Measurements from ENCODE around the gene CNKSR2. TPM values are rescaled to one million over a fixed set of nuclear protein-coding genes. Genes with fewer than 3 reads are reported as not detected.

The CNKSR2 gene
- total and polyA plus RNA-seq, 9 donors: 0.35 to 20.6 (median 2.3) TPM

- no peak overlapping the region for H3K27ac ChIP-seq
- no peaks in the 10 kb centered on the region for H3K4me1 ChIP-seq (ENCODE audit: insufficient read depth)
- no peaks in the 10 kb centered on the region for H3K36me3 ChIP-seq
- no peak overlapping the region for H3K4me3 ChIP-seq
- intact Hi-C loops (cut with DNase I): no loop called here
- 43 to 63% (median 44%) methylated on average over 2 of the region's 2 CpGs for WGBS, 3 donors
- no peak for DNase-seq
- no peaks in the 10 kb centered on the region for H3K9me3 ChIP-seq
- TF ChIP-seq CTCF (IDR thresholded peaks at IDR 0.05): no peak
- no peaks in the 10 kb centered on the region for H3K27me3 ChIP-seq
These were observed 185.2 kb downstream of the CNKSR2 start for GRCh38 chrX:21559417-21559816.

DNA sequence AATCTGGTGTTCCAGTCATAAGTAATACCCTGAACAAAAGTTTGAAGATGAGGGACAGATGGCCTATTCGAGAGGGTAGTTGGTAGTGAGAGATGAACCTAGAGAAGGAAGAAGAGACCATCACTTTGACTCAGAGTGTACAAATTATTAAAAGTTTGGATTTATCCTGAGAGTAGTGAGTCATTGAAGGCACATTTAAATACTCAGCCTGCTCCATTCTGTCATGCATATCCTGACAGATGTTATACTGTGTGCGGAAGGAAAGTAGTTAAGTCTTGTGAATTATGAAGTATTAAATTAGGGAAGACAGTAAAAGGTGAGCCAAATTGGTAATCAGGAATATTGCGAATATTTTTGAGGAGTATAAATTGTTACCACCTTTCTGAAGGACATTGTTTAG lies 190.8 kb downstream of the CNKSR2 start:
- Histone ChIP-seq H3K4me3 (no peak overlapping the region), H3K27me3 (no peaks in the 10 kb centered on the region), H3K9me3 (no peaks in the 10 kb centered on the region), H3K36me3 (no peaks in the 10 kb centered on the region), H3K4me1 (ENCODE audit: insufficient read depth) (no peaks in the 10 kb centered on the region), H3K27ac (no peak overlapping the region)
- WGBS, 3 donors: 79 to 86% (median 82%) methylated on average over 3 of the region's 3 CpGs
- intact Hi-C loops (cut with DNase I): no loop called here
- DNase-seq: no peak
- TF ChIP-seq CTCF (IDR thresholded peaks at IDR 0.05) (no peak), POLR2A (IDR thresholded peaks at IDR 0.05) (no peak), EP300 (IDR thresholded peaks at IDR 0.05) (no peak)

DNA sequence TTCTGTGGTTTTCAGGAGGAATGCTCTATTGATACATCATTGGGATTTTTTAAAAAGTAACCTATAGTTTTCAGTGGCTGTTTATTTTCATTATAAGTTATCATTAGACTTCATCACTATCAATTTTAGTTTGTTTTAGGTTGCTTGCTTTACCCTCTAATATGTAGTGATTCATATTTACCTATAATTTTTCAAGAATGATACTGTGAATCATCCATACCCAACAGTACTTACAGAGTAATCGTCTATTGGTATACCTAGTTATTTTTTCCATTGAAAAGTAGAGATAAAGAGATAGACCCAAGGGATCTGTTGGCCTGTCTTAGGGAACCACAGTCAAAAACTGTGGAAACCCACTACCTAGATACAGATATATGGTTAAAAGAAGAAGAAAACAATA lies 200.6 kb downstream of the CNKSR2 start:
- Histone ChIP-seq H3K4me3 (no peak overlapping the region), H3K4me1 (ENCODE audit: insufficient read depth) (no peaks in the 10 kb centered on the region), H3K27ac (no peak overlapping the region), H3K36me3 (no peaks in the 10 kb centered on the region), H3K27me3 (no peaks in the 10 kb centered on the region), H3K9me3 (no peaks in the 10 kb centered on the region)
- WGBS, 3 donors: 77 to 87% (median 82%) methylated on average over 1 of the region's 1 CpG
- intact Hi-C loops (cut with DNase I): no loop called here
- TF ChIP-seq POLR2A (IDR thresholded peaks at IDR 0.05): no peak
- TF ChIP-seq CTCF (IDR thresholded peaks at IDR 0.05): no peak
- TF ChIP-seq EP300 (IDR thresholded peaks at IDR 0.05): no peak
- no peak for DNase-seq

DNA sequence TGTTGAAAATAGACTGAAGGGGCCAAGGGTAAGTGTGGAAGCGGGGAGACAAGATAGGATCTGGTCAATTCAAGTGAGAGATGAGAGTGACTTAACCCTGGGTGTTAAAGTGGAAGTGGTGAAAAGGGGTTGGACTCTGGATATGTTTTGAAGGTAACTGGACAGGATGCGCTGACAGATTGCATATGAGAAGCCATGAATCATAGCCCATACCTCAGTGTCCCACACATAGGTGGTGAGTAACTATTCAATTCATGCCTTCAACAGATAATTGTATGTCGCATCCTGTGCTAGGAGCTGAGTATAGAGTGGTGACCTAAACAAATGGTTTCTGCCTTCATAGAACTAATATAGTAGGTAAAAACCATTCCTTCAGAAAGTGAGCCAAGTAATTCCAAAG lies 207.3 kb downstream of the CNKSR2 start:
- intact Hi-C loops (cut with DNase I): no loop called here
- DNase-seq: no peak
- Histone ChIP-seq H3K27ac (no peak overlapping the region), H3K9me3 (no peaks in the 10 kb centered on the region), H3K36me3 (no peaks in the 10 kb centered on the region), H3K4me1 (ENCODE audit: insufficient read depth) (no peaks in the 10 kb centered on the region), H3K27me3 (no peaks in the 10 kb centered on the region), H3K4me3 (no peak overlapping the region)
- WGBS, 3 donors: 72 to 80% (median 76%) methylated on average over 3 of the region's 3 CpGs
- TF ChIP-seq CTCF (IDR thresholded peaks at IDR 0.05) (no peak), EP300 (IDR thresholded peaks at IDR 0.05) (no peak), POLR2A (IDR thresholded peaks at IDR 0.05) (no peak)

DNA sequence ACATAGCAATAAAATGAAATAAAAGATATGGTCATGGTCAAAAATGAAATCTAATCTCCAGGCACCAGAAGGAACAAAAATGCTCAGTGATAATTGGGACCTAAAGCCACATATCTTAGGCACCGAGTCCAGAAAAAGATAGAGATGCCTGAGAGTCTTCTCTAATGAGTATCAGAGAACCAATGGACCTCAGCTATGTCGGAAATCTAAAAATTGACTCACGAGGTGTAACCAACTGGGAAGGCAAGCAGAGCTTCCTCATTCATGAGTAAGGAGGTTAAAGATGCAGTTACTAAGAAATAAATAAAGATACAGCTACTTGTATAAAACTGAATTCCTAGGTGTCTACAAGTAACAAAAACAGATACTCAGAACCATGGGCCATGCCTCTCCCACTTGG lies 211.8 kb downstream of the CNKSR2 start:
- intact Hi-C loops (cut with DNase I): no loop called here
- Histone ChIP-seq H3K4me3 (no peak overlapping the region), H3K36me3 (no peaks in the 10 kb centered on the region), H3K4me1 (ENCODE audit: insufficient read depth) (no peaks in the 10 kb centered on the region), H3K9me3 (no peaks in the 10 kb centered on the region), H3K27ac (no peak overlapping the region), H3K27me3 (no peaks in the 10 kb centered on the region)
- no peak for DNase-seq
- TF ChIP-seq POLR2A (IDR thresholded peaks at IDR 0.05): no peak
- TF ChIP-seq CTCF (IDR thresholded peaks at IDR 0.05): no peak
- TF ChIP-seq EP300 (IDR thresholded peaks at IDR 0.05): no peak
- 72 to 78% (median 74%) methylated on average over 3 of the region's 3 CpGs for WGBS, 3 donors

Data from ovary (tissue), 9 donors.